OCI-LY7 (cell line): Measurements from ENCODE around the gene NAALAD2.
A peak's percentile ranks its signal among the peaks of the same experiment; 100 is the strongest.

ENCODE experiments used
- CTCF ChIP-seq: fragments of 200-600 bp; sonication (generic); conservative IDR thresholded peaks from 2 replicates; pipeline ENCODE4 v1.5.1; 2014; ENCODE audit warnings: mild to moderate bottlenecking, antibody characterized with exemption, low read length, moderate library complexity, mixed read lengths
- EZH2phosphoT487 ChIP-seq: fragments of 200-600 bp; sonication (generic); IDR thresholded peaks from 2 replicates; pipeline ENCODE4 v1.6.1; 2018; ENCODE audit warnings: low read depth, borderline replicate concordance, mild to moderate bottlenecking, mixed run types, antibody characterized with exemption, low read length, moderate library complexity, mixed read lengths

GRCh38 chr11:90148900-90149299 is 14.4 kb downstream of the NAALAD2 start:
- TF ChIP-seq CTCF (0 out of 2 replicates have a peak, but pooled peaks have one; percentile 36), EZH2phosphoT487 (no peak)
